Adrenal gland (tissue), 5 donors: ENCODE data around the gene CA9.

Experiments used
- POLR2A ChIP-seq, 2 donors: fragments of 450-650 bp; IDR thresholded peaks; one replicate each; pipeline ENCODE4 v1.6.1; 2017; ENCODE audit warnings: antibody characterized with exemption in 2 of 2, mild to moderate bottlenecking in 2 of 2, moderate library complexity in 1 of 2
- TF ChIP-seq, protein P1 (sequence below), 6 experiments: fragments of 450-650 bp in 4 of 6; fragments of 200-600 bp in 2 of 6; sonication (generic) in 1 of 6; IDR thresholded peaks; 1 replicate in 5 of 6; 2 replicates in 1 of 6; pipeline versions ENCODE4 v1.5.1 to v1.8.0; 2016 to 2021; ENCODE audit warnings: antibody characterized with exemption in 6 of 6, mild to moderate bottlenecking in 2 of 6, moderate library complexity in 1 of 6
- donor health status: DM: no; HTN: no; CAD: no.

DNA sequence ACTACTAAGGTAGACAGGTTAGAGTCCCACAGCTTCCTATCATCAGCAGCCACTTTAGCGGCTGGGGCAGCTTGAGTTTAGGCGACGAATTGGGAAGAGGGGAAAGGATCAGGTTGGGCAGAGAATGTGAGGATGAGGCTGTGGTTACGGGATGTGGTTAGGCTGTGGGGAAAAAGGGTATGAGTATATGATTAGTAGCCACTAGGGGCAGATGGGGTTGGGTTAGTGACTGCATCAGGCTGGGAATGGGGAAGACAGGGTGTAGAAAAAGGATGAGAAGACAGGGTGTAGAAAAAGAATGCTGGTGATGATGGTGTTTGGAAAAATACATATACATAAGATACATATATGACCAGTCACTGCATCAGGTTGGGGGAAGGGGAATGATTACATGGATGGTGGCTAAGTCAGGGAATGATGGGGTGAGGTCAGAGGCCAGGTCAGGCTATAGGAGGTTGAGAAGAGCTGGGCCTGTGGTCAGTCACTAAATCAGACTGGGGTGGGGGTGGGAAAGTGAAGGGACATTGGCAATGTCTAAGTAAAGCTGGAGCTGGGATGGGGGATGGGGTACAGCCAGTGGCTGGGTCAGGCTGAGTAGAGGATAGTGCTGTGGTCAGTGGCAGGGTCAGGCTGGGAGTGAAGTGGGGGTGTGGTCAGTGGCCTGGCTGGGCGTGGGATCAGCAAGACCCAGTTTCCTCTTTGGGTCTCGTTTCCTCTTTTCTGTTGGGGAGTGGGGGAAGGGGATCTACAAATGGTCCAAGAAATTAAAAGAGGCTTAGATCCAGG, 56.2 kb downstream of the CA9 start:
- TF ChIP-seq, protein P1, sequence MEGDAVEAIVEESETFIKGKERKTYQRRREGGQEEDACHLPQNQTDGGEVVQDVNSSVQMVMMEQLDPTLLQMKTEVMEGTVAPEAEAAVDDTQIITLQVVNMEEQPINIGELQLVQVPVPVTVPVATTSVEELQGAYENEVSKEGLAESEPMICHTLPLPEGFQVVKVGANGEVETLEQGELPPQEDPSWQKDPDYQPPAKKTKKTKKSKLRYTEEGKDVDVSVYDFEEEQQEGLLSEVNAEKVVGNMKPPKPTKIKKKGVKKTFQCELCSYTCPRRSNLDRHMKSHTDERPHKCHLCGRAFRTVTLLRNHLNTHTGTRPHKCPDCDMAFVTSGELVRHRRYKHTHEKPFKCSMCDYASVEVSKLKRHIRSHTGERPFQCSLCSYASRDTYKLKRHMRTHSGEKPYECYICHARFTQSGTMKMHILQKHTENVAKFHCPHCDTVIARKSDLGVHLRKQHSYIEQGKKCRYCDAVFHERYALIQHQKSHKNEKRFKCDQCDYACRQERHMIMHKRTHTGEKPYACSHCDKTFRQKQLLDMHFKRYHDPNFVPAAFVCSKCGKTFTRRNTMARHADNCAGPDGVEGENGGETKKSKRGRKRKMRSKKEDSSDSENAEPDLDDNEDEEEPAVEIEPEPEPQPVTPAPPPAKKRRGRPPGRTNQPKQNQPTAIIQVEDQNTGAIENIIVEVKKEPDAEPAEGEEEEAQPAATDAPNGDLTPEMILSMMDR (IDR thresholded peaks at IDR 0.05): peak; percentile 43 to 72 (median 58)
- peak in 1 of 2 donors; percentile 13 for TF ChIP-seq POLR2A (IDR thresholded peaks at IDR 0.05)
